ENCODE results near the gene INSYN1. TPM values are rescaled to one million over a fixed set of nuclear protein-coding genes. Genes with fewer than 3 reads are reported as not detected.

INSYN1 gene
- total RNA-seq, 4 donors from 2014 or later, result 22.7 to 70.1 (median 45.7) TPM

- TF ChIP-seq EP300 (IDR thresholded peaks at IDR 0.05), result no peak
- TF ChIP-seq POLR2A (IDR thresholded peaks at IDR 0.05), result no peak
- TF ChIP-seq CTCF (IDR thresholded peaks at IDR 0.05), result no peak
- no peak for TF ChIP-seq POLR2AphosphoS5 (IDR thresholded peaks at IDR 0.05)
- 63% methylated on average over 8 of the region's 11 CpGs for WGBS
These were observed 35.3 kb downstream of the INSYN1 start for GRCh38 chr15:73717802-73718201.

GRCh38 chr15:73717206-73717605 lies 35.9 kb downstream of the INSYN1 start:
- Histone ChIP-seq H3K27me3 (no peaks in the 10 kb centered on the region), H3K36me3 (peaks cover 23% of the 10 kb centered on the region), H3K4me1 (no peaks in the 10 kb centered on the region), H3K4me3 (no peak overlapping the region), H3K27ac (no peak overlapping the region), H3K9me3 (no peaks in the 10 kb centered on the region)
- no peak for DNase-seq (ENCODE audit: low spot score in 2 of 2)
- no peak for TF ChIP-seq EP300 (IDR thresholded peaks at IDR 0.05)
- TF ChIP-seq CTCF (IDR thresholded peaks at IDR 0.05), result no peak
- TF ChIP-seq POLR2AphosphoS5 (IDR thresholded peaks at IDR 0.05), result no peak
- no peak for TF ChIP-seq POLR2A (IDR thresholded peaks at IDR 0.05)
- WGBS, result 74% methylated on average over 3 of the region's 3 CpGs

More at GRCh38 chr15:73717802-73718201, 35.3 kb downstream of the INSYN1 start:
- DNase-seq (ENCODE audit: low spot score in 2 of 2), result no peak
- no peaks in the 10 kb centered on the region for H3K9me3 ChIP-seq
- no peaks in the 10 kb centered on the region for H3K4me1 ChIP-seq
- H3K27me3 ChIP-seq, result no peaks in the 10 kb centered on the region
- peaks cover 17% of the 10 kb centered on the region for H3K36me3 ChIP-seq
- H3K4me3 ChIP-seq, result no peak overlapping the region
- H3K27ac ChIP-seq, result no peak overlapping the region

GRCh38 chr15:73716417-73716816 lies 36.7 kb downstream of the INSYN1 start:
- Histone ChIP-seq H3K27ac (no peak overlapping the region), H3K4me1 (no peaks in the 10 kb centered on the region), H3K4me3 (no peak overlapping the region), H3K36me3 (peaks cover 29% of the 10 kb centered on the region), H3K9me3 (no peaks in the 10 kb centered on the region), H3K27me3 (no peaks in the 10 kb centered on the region)
- TF ChIP-seq EP300 (IDR thresholded peaks at IDR 0.05) (no peak), CTCF (IDR thresholded peaks at IDR 0.05) (no peak), POLR2AphosphoS5 (IDR thresholded peaks at IDR 0.05) (no peak)
- 90% methylated on average over 5 of the region's 6 CpGs for WGBS
- no peak for DNase-seq (ENCODE audit: low spot score in 2 of 2)

GRCh38 chr15:73715417-73715816 lies 37.7 kb downstream of the INSYN1 start:
- TF ChIP-seq EP300 (IDR thresholded peaks at IDR 0.05) (no peak), POLR2AphosphoS5 (IDR thresholded peaks at IDR 0.05) (no peak), POLR2A (IDR thresholded peaks at IDR 0.05) (no peak), CTCF (IDR thresholded peaks at IDR 0.05) (no peak)
- H3K36me3 ChIP-seq, result peaks cover 39% of the 10 kb centered on the region
- no peaks in the 10 kb centered on the region for H3K9me3 ChIP-seq

GRCh38 chr15:73714695-73715301 lies 38.4 kb downstream of the INSYN1 start:
- WGBS, result 95% methylated on average over 4 of the region's 5 CpGs
- Histone ChIP-seq H3K4me1 (no peaks in the 10 kb centered on the region), H3K4me3 (no peak overlapping the region), H3K27me3 (no peaks in the 10 kb centered on the region), H3K36me3 (peaks cover 45% of the 10 kb centered on the region), H3K9me3 (no peaks in the 10 kb centered on the region), H3K27ac (no peak overlapping the region)
- no peak for DNase-seq (ENCODE audit: low spot score in 2 of 2)
- TF ChIP-seq CTCF (IDR thresholded peaks at IDR 0.05) (no peak), EP300 (IDR thresholded peaks at IDR 0.05) (no peak), POLR2A (IDR thresholded peaks at IDR 0.05) (no peak), POLR2AphosphoS5 (IDR thresholded peaks at IDR 0.05) (no peak)

More at GRCh38 chr15:73715417-73715816, 37.7 kb downstream of the INSYN1 start:
- no peak overlapping the region for H3K27ac ChIP-seq
- no peak for DNase-seq (ENCODE audit: low spot score in 2 of 2)
- 85% methylated on average over 3 of the region's 3 CpGs for WGBS
- H3K4me1 ChIP-seq, result no peaks in the 10 kb centered on the region
- H3K27me3 ChIP-seq, result no peaks in the 10 kb centered on the region
- no peak overlapping the region for H3K4me3 ChIP-seq
